Epidermal melanocyte (primary cell): Measurements from ENCODE around the gene RTN4RL2.

Experiments
- DNase-seq: peaks from one replicate; pipeline ENCODE4 v3.0.0; 2011; ENCODE audit warnings: low spot score; ENCODE audit not compliant: insufficient read length

Gene RTN4RL2

GRCh38 chr11:57462597-57462996 is 2.3 kb downstream of the RTN4RL2 start:
- DNase-seq: no peak

GRCh38 chr11:57463671-57464538 is 3.6 kb downstream of the RTN4RL2 start:
- DNase-seq: no peak

GRCh38 chr11:57464539-57465181 is 4.3 kb downstream of the RTN4RL2 start:
- no peak for DNase-seq

- no peak for DNase-seq
Measured at GRCh38 chr11:57466680-57467079, 6.4 kb downstream of the RTN4RL2 start.

- DNase-seq: no peak
Measured at GRCh38 chr11:57467508-57468157, 7.3 kb downstream of the RTN4RL2 start.

- no peak for DNase-seq
Measured at GRCh38 chr11:57468276-57468675, 7.9 kb downstream of the RTN4RL2 start.

GRCh38 chr11:57469268-57469667 is 8.9 kb downstream of the RTN4RL2 start:
- DNase-seq: no peak

GRCh38 chr11:57471496-57471895 is 11.2 kb downstream of the RTN4RL2 start:
- no peak for DNase-seq

GRCh38 chr11:57473285-57473841 is 13.0 kb downstream of the RTN4RL2 start:
- DNase-seq: no peak

- DNase-seq: no peak
Measured at GRCh38 chr11:57474017-57474802, 13.9 kb downstream of the RTN4RL2 start.

GRCh38 chr11:57474803-57475115 is 14.4 kb downstream of the RTN4RL2 start:
- DNase-seq: no peak

- DNase-seq: no peak
Measured at GRCh38 chr11:57475191-57475590, 14.9 kb downstream of the RTN4RL2 start.

- no peak for DNase-seq
Measured at GRCh38 chr11:57475671-57476046, 15.3 kb downstream of the RTN4RL2 start.

- no peak for DNase-seq
Measured at GRCh38 chr11:57476047-57476756, 15.9 kb downstream of the RTN4RL2 start.

GRCh38 chr11:57476757-57477506 is 16.6 kb downstream of the RTN4RL2 start:
- peak; percentile 69 for DNase-seq

- no peak for DNase-seq
Measured at GRCh38 chr11:57477507-57478189, 17.3 kb downstream of the RTN4RL2 start.

- no peak for DNase-seq
Measured at GRCh38 chr11:57479021-57479663, 18.8 kb downstream of the RTN4RL2 start.

- DNase-seq: no peak
Measured at GRCh38 chr11:57479911-57480310, 19.6 kb downstream of the RTN4RL2 start.
